OCI-LY1 (cell line): ENCODE data around the gene KDM6B.

Experiments used
- H2AFZ ChIP-seq: fragments of 200-600 bp; sonication (generic), shearing (Covaris generic); 2 replicates; pipeline ENCODE4 v1.6.0; 2014; ENCODE audit warnings: antibody characterized with exemption, mild to moderate bottlenecking, low read length
- H3F3A ChIP-seq: fragments of 200-600 bp; sonication (generic), shearing (Covaris generic); 2 replicates; pipeline ENCODE4 v1.6.0; 2014; ENCODE audit warnings: mild to moderate bottlenecking, antibody characterized with exemption, low read length, moderate library complexity; ENCODE audit not compliant: insufficient read depth
- H3K27ac ChIP-seq: fragments of 200-600 bp; sonication (generic); 2 replicates; pipeline ENCODE4 v1.5.1; 2014; ENCODE audit warnings: low read length, mixed run types, mild to moderate bottlenecking, low read depth; ENCODE audit not compliant: poor library complexity, severe bottlenecking
- H3K27me3 ChIP-seq: fragments of 200-600 bp; sonication (generic); 2 replicates; pipeline ENCODE4 v1.6.0; 2014; ENCODE audit warnings: antibody characterized with exemption, mild to moderate bottlenecking, low read length, moderate library complexity; ENCODE audit not compliant: insufficient read depth
- H3K36me3 ChIP-seq: fragments of 200-600 bp; sonication (generic); 2 replicates; pipeline ENCODE4 v1.6.1; 2014; ENCODE audit warnings: mild to moderate bottlenecking, antibody characterized with exemption, low read length, moderate library complexity, mixed read lengths; ENCODE audit not compliant: insufficient read depth
- H3K4me1 ChIP-seq: fragments of 200-600 bp; sonication (generic); 2 replicates; pipeline ENCODE4 v1.5.1; 2014; ENCODE audit warnings: mild to moderate bottlenecking, low read length, moderate library complexity; ENCODE audit not compliant: insufficient read depth, severe bottlenecking
- H3K4me2 ChIP-seq: fragments of 200-600 bp; sonication (generic), shearing (Covaris generic); 2 replicates; pipeline ENCODE4 v1.6.1; 2014; ENCODE audit warnings: low read length
- H3K4me3 ChIP-seq: fragments of 200-600 bp; sonication (generic); 2 replicates; pipeline ENCODE4 v1.5.1; 2014; ENCODE audit warnings: low read length, low read depth, mild to moderate bottlenecking, mixed read lengths; ENCODE audit not compliant: poor library complexity, severe bottlenecking
- H3K79me2 ChIP-seq: fragments of 200-600 bp; shearing (Covaris generic); 2 replicates; pipeline ENCODE4 v1.6.1; 2016; ENCODE audit warnings: mixed run types, low read length, mixed read lengths; ENCODE audit not compliant: insufficient read depth
- H3K9ac ChIP-seq: fragments of 200-600 bp; sonication (generic), shearing (Covaris generic); 2 replicates; pipeline ENCODE4 v1.6.1; 2014; ENCODE audit warnings: mild to moderate bottlenecking, low read length, mixed read lengths
- H3K9me2 ChIP-seq: fragments of 200-600 bp; sonication (generic), shearing (Covaris generic); 2 replicates; pipeline ENCODE4 v1.6.1; 2014; ENCODE audit warnings: low read depth, mild to moderate bottlenecking, low read length, mixed read lengths
- H3K9me3 ChIP-seq: fragments of 200-600 bp; shearing (Covaris generic); 2 replicates; pipeline ENCODE4 v1.6.1; 2014; ENCODE audit warnings: low read length, mixed read lengths
- H4K20me1 ChIP-seq: fragments of 200-600 bp; sonication (generic), shearing (Covaris generic); 2 replicates; pipeline ENCODE4 v1.6.0; 2016; ENCODE audit warnings: mild to moderate bottlenecking, low read length; ENCODE audit not compliant: insufficient read depth
- CTCF ChIP-seq: fragments of 200-600 bp; sonication (generic), shearing (Covaris generic); IDR thresholded peaks from 2 replicates; pipeline ENCODE4 v1.5.1; 2017; ENCODE audit warnings: mild to moderate bottlenecking, antibody characterized with exemption, low read length, moderate library complexity, mixed read lengths
- EZH2 ChIP-seq: fragments of 200-600 bp; sonication (generic), shearing (Covaris generic); IDR thresholded peaks from 2 replicates; pipeline ENCODE4 v1.8.0; 2017; ENCODE audit warnings: borderline replicate concordance, mixed run types, mild to moderate bottlenecking, antibody characterized with exemption, low read length, moderate library complexity, mixed read lengths

KDM6B gene

GRCh38 chr17:7790150-7790549 is 43.9 kb upstream of the KDM6B start:
- Histone ChIP-seq H3K4me1 (no peaks in the 10 kb centered on the region), H3F3A (no peaks in the 10 kb centered on the region), H3K9ac (no peak overlapping the region), H4K20me1 (no peaks in the 10 kb centered on the region), H3K9me2 (no peaks in the 10 kb centered on the region), H3K4me3 (no peak overlapping the region), H3K27me3 (no peaks in the 10 kb centered on the region), H3K4me2 (no peak overlapping the region), H3K9me3 (no peaks in the 10 kb centered on the region), H3K79me2 (no peaks in the 10 kb centered on the region), H3K36me3 (no peaks in the 10 kb centered on the region), H2AFZ (no peak overlapping the region), H3K27ac (no peak overlapping the region)
- TF ChIP-seq EZH2 (no peak), CTCF (no peak)

GRCh38 chr17:7792611-7793010 is 41.4 kb upstream of the KDM6B start:
- Histone ChIP-seq H4K20me1 (no peaks in the 10 kb centered on the region), H2AFZ (no peak overlapping the region), H3K27me3 (no peaks in the 10 kb centered on the region), H3K4me1 (no peaks in the 10 kb centered on the region), H3K36me3 (no peaks in the 10 kb centered on the region), H3K4me2 (no peak overlapping the region), H3K27ac (no peak overlapping the region), H3K9me3 (no peaks in the 10 kb centered on the region), H3K9ac (no peak overlapping the region), H3K9me2 (no peaks in the 10 kb centered on the region), H3K4me3 (no peak overlapping the region), H3K79me2 (no peaks in the 10 kb centered on the region), H3F3A (no peaks in the 10 kb centered on the region)
- TF ChIP-seq CTCF (no peak), EZH2 (no peak)

- no peak overlapping the region for H2AFZ ChIP-seq
- H3K9me3 ChIP-seq, result no peaks in the 10 kb centered on the region
- H3K4me3 ChIP-seq, result no peak overlapping the region
- H3K9ac ChIP-seq, result no peak overlapping the region
- no peaks in the 10 kb centered on the region for H3K36me3 ChIP-seq
- no peak overlapping the region for H3K27ac ChIP-seq
- H4K20me1 ChIP-seq, result no peaks in the 10 kb centered on the region
- no peaks in the 10 kb centered on the region for H3K4me1 ChIP-seq
- TF ChIP-seq EZH2 (no peak), CTCF (no peak)
- H3F3A ChIP-seq, result no peaks in the 10 kb centered on the region
- no peaks in the 10 kb centered on the region for H3K9me2 ChIP-seq
- no peaks in the 10 kb centered on the region; the same call in 1 of the 2 replicates for H3K27me3 ChIP-seq
- no peaks in the 10 kb centered on the region for H3K79me2 ChIP-seq
- H3K4me2 ChIP-seq, result no peak overlapping the region
Measured at GRCh38 chr17:7794075-7794663, 39.8 kb upstream of the KDM6B start.
